Activated CD4-positive, alpha-beta T cell treated with anti-CD3 and anti-CD28 coated beads, Interleukin-10, Interleukin-2, amounts not matched to agents 100 ng/mL and 50 ng/mL, durations not matched to agents 16 hours and 8 hours (primary cell): ENCODE measurements around the gene NDUFAF5.

Experiments used
- DNase-seq: peaks from one replicate; pipeline ENCODE4 v3.0.0-alpha.2; 2020

The NDUFAF5 gene

DNA sequence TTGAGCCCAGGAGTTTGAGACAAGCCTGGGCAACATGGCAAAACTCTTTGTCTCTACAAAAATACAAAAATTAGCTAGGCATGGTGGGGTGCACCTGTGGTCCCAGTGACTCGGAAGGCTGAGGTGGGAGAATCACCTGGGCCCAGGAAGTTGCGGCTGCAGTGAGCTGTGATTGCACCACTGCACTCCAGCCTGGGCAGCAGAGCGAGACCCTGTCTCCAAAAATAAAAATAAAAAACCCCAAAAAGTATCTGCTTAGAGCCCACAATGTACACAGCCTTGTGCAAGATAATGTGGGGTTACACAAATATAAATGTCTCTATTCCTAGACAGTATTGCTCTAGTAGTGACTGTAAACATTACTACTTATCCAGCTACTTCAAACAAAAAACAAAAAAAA is 6.0 kb upstream of the NDUFAF5 start:
- DNase-seq: no peak

DNA sequence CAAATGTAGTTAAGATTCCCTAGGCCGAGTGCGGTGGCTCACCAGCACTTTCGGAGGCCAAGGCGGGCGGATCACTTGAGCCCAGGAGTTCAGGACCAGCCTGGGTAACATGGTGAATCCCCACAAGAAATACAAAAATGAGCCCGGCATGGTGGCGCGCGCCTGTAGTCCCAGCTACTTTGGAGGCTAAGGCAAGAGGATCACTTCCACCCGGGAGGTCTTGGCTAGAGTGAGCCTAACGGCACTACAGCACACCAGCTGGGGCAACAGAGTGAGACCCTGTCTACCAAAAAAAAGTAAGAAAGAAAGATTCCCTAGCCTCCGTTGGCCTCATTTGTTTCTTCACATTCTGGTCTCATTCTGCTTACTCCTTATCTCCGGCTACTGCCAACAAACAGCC is 1.3 kb upstream of the NDUFAF5 start:
- DNase-seq: no peak

DNA sequence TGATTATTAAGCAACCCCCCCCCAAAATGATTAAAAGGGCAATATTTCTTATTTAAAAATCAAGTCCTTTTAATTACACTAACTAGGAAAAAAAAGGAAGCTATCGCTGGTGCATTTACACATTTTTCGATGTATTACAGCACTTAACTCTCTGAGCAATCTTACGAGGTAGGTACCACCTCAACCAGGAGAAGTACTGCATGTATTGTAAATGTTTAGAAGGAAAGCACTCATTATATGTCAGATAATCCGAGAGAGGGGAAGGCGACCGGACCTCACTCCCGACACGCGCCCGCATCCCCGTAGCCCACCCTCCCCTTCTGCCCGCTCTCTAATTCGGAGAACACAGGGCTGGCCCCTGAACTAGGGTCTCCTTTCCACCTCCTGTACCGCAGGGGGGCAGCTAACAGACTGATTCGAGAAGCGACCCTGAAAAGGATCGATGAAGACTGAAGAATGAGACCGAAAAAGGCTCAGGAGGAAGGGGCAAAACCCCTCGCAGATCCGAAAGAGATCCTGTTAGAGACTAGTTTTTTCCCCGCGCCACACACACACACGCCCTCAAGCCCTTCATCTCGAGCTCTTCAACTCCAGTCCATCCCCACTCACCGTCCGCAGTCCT is 446 bp upstream of the NDUFAF5 start:
- DNase-seq: no peak

DNA sequence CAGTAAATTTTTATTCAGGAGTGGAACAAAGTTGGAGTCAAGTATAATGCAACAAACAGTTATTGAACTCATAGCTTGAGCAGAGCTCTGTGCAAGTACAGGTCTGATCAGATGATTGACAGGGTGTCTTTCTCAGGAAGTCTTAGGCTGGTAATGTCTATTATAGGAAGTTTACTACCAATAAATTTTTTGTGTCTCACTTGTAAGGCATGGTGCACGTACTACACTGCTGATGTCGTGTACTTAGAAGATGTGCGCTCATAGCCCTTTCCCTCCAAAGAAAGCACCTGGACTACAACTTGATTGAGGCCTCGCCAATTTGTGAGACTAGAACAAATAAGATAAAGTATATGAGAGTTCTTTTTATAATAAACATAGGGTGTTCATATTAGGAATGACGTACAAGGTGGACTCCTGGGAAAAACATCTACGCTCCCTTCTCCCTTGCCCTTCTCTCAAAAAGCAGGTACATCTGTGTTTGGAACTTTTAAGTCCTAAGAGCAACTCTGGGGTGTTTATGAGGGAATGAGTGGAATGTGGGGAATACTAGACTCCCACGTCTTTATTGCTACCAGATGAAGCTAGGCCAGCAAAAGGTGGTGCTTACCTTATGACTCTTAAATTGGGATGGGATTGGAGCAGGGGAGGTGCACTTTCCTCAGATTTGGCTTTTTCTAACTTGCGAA is 1.5 kb downstream of the NDUFAF5 start:
- DNase-seq: peak; percentile 4

DNA sequence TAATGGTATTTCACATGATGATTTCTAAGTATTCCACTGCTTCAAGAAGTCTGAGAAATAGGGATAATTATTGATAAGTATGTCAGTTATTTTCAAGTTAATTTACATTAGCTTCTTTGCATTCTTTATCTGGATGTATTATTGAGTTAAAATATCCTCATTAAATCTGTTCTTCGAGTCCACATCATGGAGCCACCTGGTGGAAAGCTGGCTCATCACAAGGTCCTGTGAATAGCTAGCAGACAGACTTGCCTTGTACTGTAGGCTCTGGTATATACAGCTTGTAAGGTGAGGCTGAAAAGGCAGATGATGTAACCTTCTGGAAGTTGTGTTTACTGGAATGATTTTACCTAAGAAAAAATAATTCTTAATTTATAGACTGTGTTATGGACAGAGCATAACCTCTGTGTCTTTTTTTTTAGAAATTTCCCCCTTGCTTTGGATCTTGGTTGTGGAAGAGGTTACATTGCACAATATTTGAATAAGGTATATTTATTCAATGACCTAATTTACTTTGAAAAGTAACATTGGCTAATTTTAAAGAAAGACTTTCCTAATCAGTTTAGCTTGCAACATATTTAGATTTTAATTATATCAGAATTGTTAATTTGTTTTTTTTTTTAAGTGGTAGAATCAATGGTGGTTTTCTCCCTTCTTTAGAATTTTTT is 3.5 kb downstream of the NDUFAF5 start:
- peak; percentile 61 for DNase-seq

DNA sequence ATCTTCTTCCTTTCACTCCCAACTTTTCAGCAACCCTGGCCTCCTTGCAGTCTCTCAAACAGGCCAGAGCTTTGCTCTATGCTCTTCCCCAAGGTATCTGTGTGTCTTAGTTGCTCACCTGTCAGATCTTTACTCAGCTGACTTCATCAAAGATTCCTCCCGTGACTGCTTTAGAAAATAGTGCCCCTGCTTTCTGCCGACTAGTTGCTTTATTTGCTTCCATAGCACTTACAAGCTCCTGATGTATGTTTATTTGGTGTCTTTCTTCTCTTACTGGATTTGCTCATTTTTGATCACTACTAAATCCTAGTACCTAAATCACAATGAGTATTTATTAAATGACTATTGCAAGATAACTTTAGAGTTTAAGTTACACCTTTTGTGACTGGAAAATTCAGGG is 5.9 kb downstream of the NDUFAF5 start:
- DNase-seq: no peak

DNA sequence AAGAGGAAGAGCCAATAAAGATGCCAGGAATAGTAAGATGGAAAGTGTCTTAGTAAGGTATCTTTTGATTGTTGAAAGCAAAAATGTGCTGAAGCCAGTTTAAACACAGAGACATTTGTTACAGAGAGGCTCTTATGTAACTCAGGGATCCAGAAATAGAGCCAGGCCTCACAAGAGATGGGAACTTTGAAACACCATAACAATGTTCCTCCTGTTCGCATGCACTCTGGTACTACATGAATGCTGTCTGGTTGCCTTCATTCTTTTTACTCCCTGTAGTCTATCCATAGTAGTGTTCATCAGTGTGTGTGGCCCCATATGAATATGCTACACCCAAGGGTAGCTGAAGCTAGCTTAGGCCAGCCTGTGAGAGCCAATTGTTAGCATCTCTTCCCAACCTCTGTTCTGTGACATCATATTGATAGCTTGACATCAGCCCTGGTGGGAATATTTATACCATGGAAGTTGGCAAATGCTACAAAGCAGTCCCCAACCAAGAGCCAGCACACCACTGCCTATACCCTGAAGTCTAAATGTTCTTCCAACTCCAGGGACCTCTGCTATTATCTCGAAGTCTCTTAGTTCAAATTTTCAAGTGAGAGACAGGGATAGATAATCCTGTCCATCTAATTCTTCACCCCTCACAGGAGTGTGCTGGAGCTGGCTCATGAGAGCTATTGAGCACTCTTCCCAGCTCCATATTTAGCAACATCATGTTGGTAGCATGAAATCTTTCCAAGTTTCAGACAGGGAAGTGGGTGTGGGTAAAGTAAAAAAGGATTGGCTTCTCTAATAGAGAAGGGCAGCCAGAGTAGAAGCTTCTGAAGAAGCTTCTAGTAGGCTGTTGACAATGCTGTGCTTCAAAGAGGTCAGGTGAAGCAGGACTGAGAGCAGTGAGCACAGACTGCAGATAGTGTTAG is 7.0 kb downstream of the NDUFAF5 start:
- no peak for DNase-seq

DNA sequence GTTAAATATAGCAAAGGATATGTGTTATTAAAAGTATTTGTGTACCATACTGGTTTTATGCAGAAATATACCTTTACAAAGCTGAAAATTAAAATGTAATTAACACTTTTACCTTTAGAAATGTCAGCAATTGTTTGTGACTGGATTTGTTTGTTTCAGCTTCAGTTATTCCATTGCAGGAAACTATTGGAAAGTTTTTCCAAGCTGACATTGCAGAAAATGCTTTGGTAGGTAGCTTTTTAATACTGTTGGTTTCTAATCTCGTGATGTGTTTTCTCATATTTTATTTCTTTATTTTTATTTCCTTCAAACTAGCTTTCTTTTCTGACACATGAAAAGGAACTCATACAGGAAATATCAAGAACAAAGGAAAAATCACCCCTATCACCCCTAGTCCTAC is 8.2 kb downstream of the NDUFAF5 start:
- DNase-seq: no peak

DNA sequence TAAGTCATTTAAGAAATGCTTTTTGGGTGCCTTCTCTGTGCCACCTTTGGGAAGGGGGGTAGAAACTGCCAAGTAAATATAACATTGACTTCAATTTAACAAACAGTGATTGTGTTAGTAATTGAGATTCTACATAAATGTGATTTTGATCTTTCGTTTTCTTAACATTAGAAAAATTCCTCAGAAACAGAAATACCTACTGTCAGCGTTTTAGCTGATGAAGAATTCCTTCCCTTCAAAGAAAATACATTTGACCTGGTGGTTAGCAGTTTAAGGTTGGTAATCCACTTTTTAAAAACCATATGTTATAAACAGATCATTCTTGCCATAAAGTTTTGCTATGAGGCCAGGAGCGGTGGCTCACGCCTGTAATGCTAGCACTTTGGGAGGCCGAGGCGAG is 9.8 kb downstream of the NDUFAF5 start:
- no peak for DNase-seq

DNA sequence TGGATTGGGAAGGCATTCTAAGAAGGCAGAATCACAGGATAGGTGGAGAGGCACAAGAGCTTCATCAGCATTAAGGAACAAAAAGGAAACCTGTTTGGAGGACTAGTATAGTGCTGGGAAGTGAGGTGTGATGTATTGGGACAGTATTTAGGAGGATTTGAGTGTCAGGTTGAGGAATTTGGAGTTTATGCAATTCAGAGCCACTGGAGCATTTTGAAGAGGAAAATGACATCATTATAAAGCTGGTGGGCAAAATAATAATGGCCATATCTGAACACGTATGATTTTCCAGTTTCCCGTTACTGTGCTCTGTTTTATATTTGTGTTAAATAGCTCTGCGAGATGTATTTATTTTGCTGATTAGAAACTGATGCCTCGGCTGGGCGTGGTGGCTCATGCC is 14.2 kb downstream of the NDUFAF5 start:
- no peak for DNase-seq

DNA sequence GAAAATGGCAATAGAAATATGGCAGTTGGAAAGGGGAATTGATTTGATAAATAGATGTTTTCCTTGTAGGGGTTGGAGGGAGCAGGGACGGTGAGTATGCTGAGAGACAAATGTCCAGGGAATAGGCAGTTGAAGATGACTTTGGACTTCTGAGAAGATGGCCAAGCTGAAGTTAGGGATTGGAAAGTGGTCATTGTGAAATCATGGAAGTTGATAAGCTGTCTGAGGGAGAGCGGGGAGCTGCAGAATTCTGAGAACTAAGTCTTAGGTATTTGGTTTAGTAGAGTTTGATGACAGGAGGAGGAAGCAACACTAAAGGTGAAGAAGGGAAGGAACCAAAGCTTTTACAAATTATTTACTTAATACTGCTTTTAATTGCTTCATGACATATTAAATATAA is 15.1 kb downstream of the NDUFAF5 start:
- DNase-seq: no peak

DNA sequence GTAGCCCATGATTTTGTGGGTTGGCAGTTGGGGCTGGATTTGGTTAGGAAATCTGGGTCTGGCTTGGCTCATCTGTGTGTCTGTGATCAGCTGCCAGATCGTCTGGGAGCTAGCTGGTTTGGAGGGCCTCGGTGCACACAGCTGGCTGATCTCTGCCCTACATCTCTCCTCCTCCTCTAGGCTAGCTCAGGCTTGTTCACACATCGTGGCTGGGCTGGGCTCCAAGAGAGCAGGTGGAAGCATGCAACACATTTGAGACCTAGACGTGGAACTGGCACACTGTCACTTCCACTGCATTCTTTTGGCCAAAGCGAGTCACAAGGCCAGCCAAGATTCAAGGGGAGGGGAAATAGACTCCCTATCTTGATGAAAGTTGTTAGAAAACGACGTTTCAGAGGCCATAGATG is 15.9 kb downstream of the NDUFAF5 start:
- DNase-seq: no peak

DNA sequence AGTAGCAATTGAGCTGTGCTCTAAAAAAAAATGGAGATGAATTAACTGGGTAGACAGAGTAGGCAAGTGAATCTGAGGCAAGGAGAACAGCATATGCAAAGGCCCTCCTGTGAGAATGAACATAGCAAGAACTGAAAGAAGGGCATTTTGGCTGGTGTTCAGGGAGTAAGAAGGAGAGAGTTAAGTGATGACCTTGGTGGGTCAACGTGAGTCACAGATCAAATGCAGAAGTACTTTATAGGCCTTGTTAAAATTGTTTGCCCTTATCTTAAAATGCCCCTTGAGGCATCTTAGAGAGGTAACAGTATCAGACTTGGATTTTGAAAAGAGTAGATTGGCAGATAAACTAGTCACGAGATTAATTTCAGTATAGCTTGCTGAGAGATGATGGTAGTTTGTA is 24.5 kb downstream of the NDUFAF5 start:
- no peak for DNase-seq

DNA sequence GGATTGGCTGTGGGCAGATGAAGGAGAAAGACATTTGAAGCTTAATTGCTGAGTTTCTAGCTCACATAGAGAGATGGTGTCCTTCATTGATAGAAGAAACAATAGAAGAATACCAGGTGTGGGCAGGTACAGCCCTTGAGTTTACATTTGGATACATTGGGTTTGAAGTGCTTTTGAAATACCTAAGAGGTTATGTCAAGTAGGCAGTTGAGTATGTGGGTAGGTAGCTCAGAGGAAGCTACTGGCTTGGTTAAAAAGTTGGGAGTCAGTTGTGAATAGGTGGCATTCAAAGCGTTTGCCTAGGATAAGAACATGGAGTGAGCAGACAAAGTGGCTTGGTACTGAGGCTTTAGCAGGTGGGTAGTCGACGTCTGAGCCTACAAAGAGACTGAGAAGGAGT is 25.0 kb downstream of the NDUFAF5 start:
- no peak for DNase-seq

DNA sequence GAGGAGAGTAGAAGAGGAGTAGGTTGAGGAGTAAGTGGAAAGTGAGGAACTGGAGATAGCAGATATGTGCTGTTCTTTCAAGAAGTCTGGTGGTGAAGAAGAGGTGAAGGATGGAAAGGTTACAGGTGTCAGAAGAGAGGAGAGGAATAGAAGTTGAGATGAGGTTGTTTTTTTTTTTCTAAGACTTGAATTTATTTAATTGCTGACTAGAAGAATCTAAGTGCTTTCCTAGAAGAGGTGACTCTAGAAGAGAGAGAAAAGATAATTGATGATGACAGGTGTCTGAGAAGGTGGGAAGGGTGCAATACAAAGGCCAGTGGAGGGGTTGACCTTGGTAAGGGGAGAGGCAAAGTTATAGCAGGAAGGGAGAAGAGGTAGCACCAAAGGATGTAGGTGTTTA is 25.6 kb downstream of the NDUFAF5 start:
- DNase-seq: no peak

DNA sequence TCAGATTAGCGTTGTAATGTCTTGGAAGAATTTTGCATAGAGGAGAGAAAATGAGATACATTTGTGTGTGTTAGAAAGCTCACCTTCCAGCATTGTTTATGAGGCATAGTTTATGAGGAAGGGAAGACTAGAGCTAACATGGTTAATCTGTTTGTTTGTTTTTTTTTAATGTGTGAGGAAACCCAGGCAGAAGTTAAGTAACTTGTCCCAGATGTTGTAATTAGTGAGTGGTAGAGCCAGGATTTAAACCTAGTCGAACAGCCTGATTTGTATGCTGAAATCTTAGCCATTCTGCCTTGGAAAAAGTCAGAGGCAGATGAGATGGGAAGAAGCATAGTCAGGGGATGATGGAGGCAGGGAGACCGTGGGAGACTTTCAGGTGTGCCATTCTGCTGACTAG is 29.1 kb downstream of the NDUFAF5 start:
- no peak for DNase-seq

DNA sequence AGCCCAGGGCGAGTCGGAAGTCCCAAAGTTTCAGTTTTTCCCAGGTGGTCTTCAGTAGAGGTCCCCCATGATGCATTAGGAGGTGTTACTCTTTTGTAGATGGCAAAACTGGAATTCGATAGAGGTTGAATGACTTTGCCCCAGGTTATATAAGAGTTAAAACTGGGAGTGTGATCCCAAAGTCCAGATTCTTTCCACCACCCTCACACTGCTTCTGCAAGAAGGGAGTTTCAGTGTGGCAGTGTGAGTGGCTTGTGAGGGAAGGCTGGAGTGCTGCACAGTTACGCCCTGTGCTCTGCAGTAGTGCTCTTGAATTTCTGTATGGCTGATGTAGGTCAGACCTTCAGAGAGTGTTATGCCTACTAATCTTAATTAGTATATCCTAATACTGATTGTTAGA is 29.8 kb downstream of the NDUFAF5 start:
- no peak for DNase-seq

DNA sequence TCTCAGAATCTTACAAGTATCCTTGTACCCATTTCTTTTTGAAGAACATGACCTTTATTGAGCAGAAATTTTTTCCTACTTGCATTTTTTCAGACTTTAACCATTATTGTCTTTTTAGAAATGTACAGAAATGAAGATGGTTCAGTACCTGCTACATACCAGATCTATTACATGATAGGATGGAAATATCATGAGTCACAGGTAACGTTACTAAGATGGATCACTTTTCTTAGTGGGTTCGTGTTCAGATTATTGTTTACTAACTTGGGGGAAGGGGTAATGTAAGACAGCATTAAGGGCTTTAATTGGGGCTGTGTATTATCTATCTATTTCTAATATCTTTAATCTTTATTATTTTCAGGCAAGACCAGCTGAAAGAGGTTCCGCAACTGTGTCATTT is 31.9 kb downstream of the NDUFAF5 start:
- DNase-seq: no peak

DNA sequence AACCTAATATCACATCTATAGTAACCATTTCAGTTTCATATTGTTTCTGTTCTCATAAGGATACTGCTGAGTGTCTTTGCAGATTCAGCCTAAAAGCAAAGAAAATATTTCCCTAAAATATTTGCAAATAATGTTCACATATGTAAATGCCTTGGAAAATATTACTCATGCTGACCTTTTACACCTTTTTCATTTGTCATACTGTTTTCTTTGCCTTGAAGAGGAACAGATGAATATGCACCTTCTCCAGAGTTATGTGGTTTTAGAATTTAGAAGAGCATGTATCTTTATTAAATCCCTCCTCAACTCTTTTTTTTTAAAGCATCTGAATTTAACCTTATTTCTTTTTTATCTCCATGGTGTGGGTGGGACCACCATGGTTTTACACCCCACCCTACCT is 32.5 kb downstream of the NDUFAF5 start:
- no peak for DNase-seq

DNA sequence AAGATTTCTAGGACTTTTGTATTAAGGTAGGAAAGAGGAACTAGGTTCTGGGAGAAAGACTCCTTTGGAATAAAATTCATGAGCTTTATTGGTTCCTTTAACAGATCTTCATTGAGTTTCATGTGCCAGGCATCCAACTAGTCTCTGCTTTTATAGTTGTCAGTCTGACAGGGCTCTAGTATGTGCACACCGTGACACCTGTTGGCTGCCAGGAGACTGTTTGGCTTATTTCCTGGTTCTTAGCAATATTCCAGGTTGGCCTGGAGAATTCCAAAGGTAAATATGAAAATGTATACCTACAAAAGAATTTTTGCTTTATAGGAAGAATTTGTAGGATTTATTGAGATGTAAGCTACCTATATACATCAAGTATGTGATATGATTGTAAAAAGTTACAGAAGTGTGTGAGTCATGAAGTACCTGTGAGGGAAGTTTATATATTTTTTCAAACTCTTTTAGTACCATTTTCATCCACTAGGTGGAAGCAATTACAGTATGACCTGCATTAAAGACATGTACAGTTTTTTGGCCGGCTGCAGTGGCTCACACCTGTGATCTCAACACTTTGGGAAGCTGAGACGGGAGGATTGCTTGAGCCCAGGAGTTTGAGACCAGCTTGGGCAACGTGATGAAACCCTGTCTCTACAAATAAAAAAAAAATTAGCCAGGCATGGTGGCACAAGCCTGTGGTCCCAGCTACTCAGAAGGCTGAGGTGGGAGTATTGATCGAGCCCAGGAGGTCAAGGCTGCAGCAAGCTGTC is 35.2 kb downstream of the NDUFAF5 start:
- peak; percentile 52 for DNase-seq

DNA sequence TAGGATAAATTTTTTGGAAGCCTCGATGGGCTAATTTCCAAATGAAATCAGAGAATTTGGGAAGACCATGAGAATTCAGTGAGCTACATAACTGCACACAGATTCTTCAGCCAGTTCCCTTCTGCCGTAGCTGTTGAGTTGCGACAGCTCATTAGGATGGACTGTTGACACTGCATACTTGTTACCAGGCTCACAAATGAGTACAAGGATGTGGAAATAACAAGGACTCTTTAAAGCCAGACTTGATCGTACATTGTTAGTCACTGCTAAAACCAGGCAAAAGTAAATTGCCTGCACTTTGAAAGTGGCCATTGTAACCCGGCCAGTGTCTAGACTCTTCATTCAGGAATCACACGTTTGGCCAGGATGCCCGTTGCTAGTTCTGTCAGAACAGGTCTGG is 37.0 kb downstream of the NDUFAF5 start:
- no peak for DNase-seq

DNA sequence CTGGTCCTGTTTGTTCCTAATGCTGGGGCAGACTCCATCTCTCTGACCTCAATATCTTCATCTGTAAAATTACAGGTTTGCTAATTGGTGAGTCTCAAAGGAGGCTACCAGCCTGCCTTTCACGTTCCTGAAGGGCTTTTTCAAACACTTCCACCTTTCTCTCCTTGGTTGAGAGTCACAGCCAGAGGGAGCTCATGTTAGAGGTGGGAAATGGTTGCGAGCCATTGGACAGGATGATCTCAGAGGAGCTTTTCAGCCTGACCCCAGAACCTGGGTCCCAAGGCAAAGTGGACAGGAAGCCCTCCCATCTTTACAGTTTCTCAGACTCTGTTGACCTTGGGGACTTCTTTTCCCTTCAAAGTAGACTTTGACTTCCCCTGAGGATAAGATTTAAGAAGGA is 37.6 kb downstream of the NDUFAF5 start:
- DNase-seq: no peak

DNA sequence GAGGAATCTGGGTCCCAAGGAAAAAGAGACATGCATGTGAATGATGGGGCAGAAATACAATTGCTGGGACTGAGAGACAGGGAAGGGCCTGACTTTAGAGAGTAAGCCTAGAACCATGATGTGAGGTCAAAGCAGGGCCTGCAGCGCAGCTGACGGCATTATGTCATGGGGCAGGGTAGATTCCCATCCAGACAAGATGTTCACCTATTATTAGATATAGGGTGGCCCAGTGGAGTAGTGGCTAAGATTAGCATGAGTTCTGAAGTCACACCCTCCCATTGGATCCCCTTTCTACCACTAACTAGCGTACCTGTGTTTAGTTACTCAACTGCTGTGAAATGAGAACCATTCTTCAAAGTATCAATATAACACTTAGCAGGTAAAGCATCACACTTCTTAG is 39.6 kb downstream of the NDUFAF5 start:
- DNase-seq: no peak
